Calu3 (cell line): ENCODE data around the gene GASK1B. TPM values are rescaled to one million over a fixed set of nuclear protein-coding genes. Genes with fewer than 3 reads are reported as not detected.
A peak's percentile ranks its signal among the peaks of the same experiment; 100 is the strongest.

ENCODE experiments used
- BruUV-seq: library from RNA; stranded (reverse); fragments of 400-500 nt; replicated peaks from 2 replicates; lab custom pipeline; 2021; lab: Mats Ljungman, UMichigan
- CTCF ChIA-PET: fragments of 300-600 bp; sonication (Branson Sonifier 250); formaldehyde crosslinking; loops from one replicate; lab custom pipeline; 2022; ENCODE audit warnings: antibody characterized with exemption; lab: Charles Lee
- DNase-seq: peaks from one replicate; pipeline ENCODE4 v3.0.0; 2022
- H3K27ac Mint-ChIP-seq: one replicate; pipeline ENCODE4 v1.8.0; 2022; ENCODE audit warnings: mixed read lengths; ENCODE audit not compliant: unreplicated experiment
- H3K27me3 Mint-ChIP-seq: one replicate; pipeline ENCODE4 v1.8.0; 2022; ENCODE audit warnings: mixed read lengths; ENCODE audit not compliant: unreplicated experiment
- H3K36me3 Mint-ChIP-seq: one replicate; pipeline ENCODE4 v1.8.0; 2022; ENCODE audit warnings: mild to moderate bottlenecking, moderate library complexity, mixed read lengths; ENCODE audit not compliant: insufficient read depth, unreplicated experiment
- H3K4me1 Mint-ChIP-seq: one replicate; pipeline ENCODE4 v1.8.0; 2022; ENCODE audit warnings: mild to moderate bottlenecking, low read depth, mixed read lengths; ENCODE audit not compliant: unreplicated experiment
- H3K4me3 Mint-ChIP-seq: one replicate; pipeline ENCODE4 v1.8.0; 2022; ENCODE audit warnings: mild to moderate bottlenecking, low read depth, moderate library complexity, mixed read lengths; ENCODE audit not compliant: unreplicated experiment
- H3K9me3 Mint-ChIP-seq: one replicate; pipeline ENCODE4 v1.8.0; 2022; ENCODE audit warnings: low read depth, mixed read lengths; ENCODE audit not compliant: unreplicated experiment
- CTCF ChIP-seq: fragments of 200-600 bp; IDR thresholded peaks from one replicate; pipeline ENCODE4 v1.8.0; 2022; ENCODE audit warnings: antibody characterized with exemption; ENCODE audit not compliant: unreplicated experiment
- intact Hi-C: fragments of 100-400 bp; cut with micrococcal nuclease; formaldehyde crosslinking; loops from one replicate; pipeline ENCODE4 v1.10.0; 2022; ENCODE audit not compliant: unreplicated experiment
- total RNA-seq: library from RNA; stranded (reverse); gene quantifications from 2 replicates; pipeline ENCODE4 v1.2.3, GENCODE V29; 2022

GASK1B gene
- total RNA-seq, 1 experiment from 2014 or later, result 2.3 TPM

- no peaks in the 10 kb centered on the region for H3K27me3 Mint-ChIP-seq
- peaks cover 34% of the 10 kb centered on the region for H3K4me1 Mint-ChIP-seq
- intact Hi-C loops, result no loop called here
- H3K27ac Mint-ChIP-seq, result no peak overlapping the region
- H3K9me3 Mint-ChIP-seq, result no peaks in the 10 kb centered on the region
- CTCF ChIA-PET, result interaction anchor here (0.8 kb wide), 1 partner anchor 31 kb away, joined by 7 read pairs; no protein-coding TSS in a partner anchor
- BruUV-seq, result no TSS peak
- TF ChIP-seq CTCF, result no peak
- DNase-seq, result no peak
- no peaks in the 10 kb centered on the region for H3K36me3 Mint-ChIP-seq
- no peak overlapping the region for H3K4me3 Mint-ChIP-seq
These were observed 8.7 kb downstream of the GASK1B start for GRCh38 chr4:158163941-158164767.

GRCh38 chr4:158162631-158163030 lies 10.2 kb downstream of the GASK1B start:
- peak overlapping the region; percentile 49 for H3K27ac Mint-ChIP-seq
- CTCF ChIA-PET, result no interaction called here
- TF ChIP-seq CTCF, result no peak

GRCh38 chr4:158161551-158162354 lies 11.1 kb downstream of the GASK1B start:
- Mint-ChIP-seq H3K4me3 (peak overlapping the region; percentile 1), H3K27me3 (no peaks in the 10 kb centered on the region), H3K4me1 (peaks cover 47% of the 10 kb centered on the region), H3K27ac (peak overlapping the region; percentile 49), H3K36me3 (no peaks in the 10 kb centered on the region), H3K9me3 (no peaks in the 10 kb centered on the region)
- no TSS peak for BruUV-seq
- CTCF ChIA-PET, result interaction anchor here (1.5 kb wide), 1 partner anchor 9 kb away, joined by 3 read pairs; no protein-coding TSS in a partner anchor
- intact Hi-C loops, result no loop called here
- TF ChIP-seq CTCF, result no peak
- DNase-seq, result peak; percentile 6

More at GRCh38 chr4:158162631-158163030, 10.2 kb downstream of the GASK1B start:
- BruUV-seq, result no TSS peak
- no peaks in the 10 kb centered on the region for H3K36me3 Mint-ChIP-seq
- H3K4me3 Mint-ChIP-seq, result no peak overlapping the region
- peak; percentile 14 for DNase-seq
- H3K4me1 Mint-ChIP-seq, result peaks cover 39% of the 10 kb centered on the region
- no peaks in the 10 kb centered on the region for H3K27me3 Mint-ChIP-seq
- intact Hi-C loops, result no loop called here
- H3K9me3 Mint-ChIP-seq, result no peaks in the 10 kb centered on the region

- H3K27ac Mint-ChIP-seq, result peak overlapping the region; percentile 63
- H3K4me3 Mint-ChIP-seq, result no peak overlapping the region
- BruUV-seq, result no TSS peak
- no peak for TF ChIP-seq CTCF
- H3K9me3 Mint-ChIP-seq, result no peaks in the 10 kb centered on the region
- no peak for DNase-seq
- H3K36me3 Mint-ChIP-seq, result no peaks in the 10 kb centered on the region
- intact Hi-C loops, result no loop called here
- CTCF ChIA-PET, result interaction anchor here (0.7 kb wide), 1 partner anchor 1991 kb away, joined by 3 read pairs; no protein-coding TSS in a partner anchor
- H3K27me3 Mint-ChIP-seq, result no peaks in the 10 kb centered on the region
- H3K4me1 Mint-ChIP-seq, result peaks cover 47% of the 10 kb centered on the region
These were observed 13.1 kb downstream of the GASK1B start for GRCh38 chr4:158159718-158160094.
